ENCODE results near the gene C19orf44.
A peak's percentile ranks its signal among the peaks of the same experiment; 100 is the strongest.
"Not testable (repeated sequence)": the region's sequence is repeated elsewhere in the genome, so short reads cannot be mapped to it uniquely, and the experiment has no call there.

C19orf44 gene
- 0 to 7.2 (median 4.3) reads per million in 9 experiments for total RNA-seq

- DNase-seq = peak; percentile 94 to 95 (median 95)
- H3K4me1 Mint-ChIP-seq (ENCODE audit: low read depth in 2 of 2) = peaks cover 6 to 13% of the 10 kb centered on the region in 2 donors
- H3K27ac Mint-ChIP-seq = peak within 1 kb of the TSS; percentile 90 to 97
- no peaks in the 10 kb centered on the region for H3K27me3 Mint-ChIP-seq
- H3K4me3 Mint-ChIP-seq = peak within 1 kb of the TSS; percentile 83 to 97
- ATAC-seq (replicated peaks) = peak; percentile 98
- no peaks in the 10 kb centered on the region for H3K9me3 Mint-ChIP-seq
- H3K36me3 Mint-ChIP-seq (ENCODE audit: insufficient read depth) = peaks cover 9% of the 10 kb centered on the region
These were observed at the start of gene C19orf44, which contains the start of gene CALR3 for GRCh38 chr19:16495982-16496612. Gene C19orf44, plus strand, starts transcription at chr19:16496394. Its CDS starts 4,399 bp downstream, at chr19:16500793. Gene CALR3, minus strand, starts transcription at chr19:16496167. Its CDS starts 38 bp downstream, at chr19:16496129.

GRCh38 chr19:16446724-16447368 is 49.3 kb upstream of the C19orf44 start:
- peak overlapping the region; percentile 87 to 92 for H3K27ac Mint-ChIP-seq
- peaks cover 17% of the 10 kb centered on the region for H3K36me3 Mint-ChIP-seq (ENCODE audit: insufficient read depth)
- DNase-seq (peak; percentile 61 to 62 (median 61)), ATAC-seq (replicated peaks) (peak; percentile 79)
- H3K4me1 Mint-ChIP-seq (ENCODE audit: low read depth in 2 of 2) = peaks cover 62 to 66% of the 10 kb centered on the region in 2 donors
- peak overlapping the region; percentile 65 to 67 for H3K4me3 Mint-ChIP-seq
- H3K27me3 Mint-ChIP-seq = no peaks in the 10 kb centered on the region
- H3K9me3 Mint-ChIP-seq = peaks cover 3 to 6% of the 10 kb centered on the region in 2 donors

GRCh38 chr19:16448872-16449271 is 47.3 kb upstream of the C19orf44 start:
- peak overlapping the region; percentile 88 to 92 for H3K27ac Mint-ChIP-seq
- ATAC-seq (replicated peaks); DNase-seq; H3K9me3 Mint-ChIP-seq; H3K27me3 Mint-ChIP-seq: not testable (repeated sequence)
- H3K4me1 Mint-ChIP-seq (ENCODE audit: low read depth in 2 of 2) = peaks cover 58 to 70% of the 10 kb centered on the region in 2 donors
- H3K36me3 Mint-ChIP-seq (ENCODE audit: insufficient read depth) = peaks cover 16% of the 10 kb centered on the region
- peak overlapping the region; percentile 53 to 67 for H3K4me3 Mint-ChIP-seq

GRCh38 chr19:16449330-16449961 is 46.7 kb upstream of the C19orf44 start:
- no peaks in the 10 kb centered on the region for H3K27me3 Mint-ChIP-seq

GRCh38 chr19:16452325-16452724 is 43.9 kb upstream of the C19orf44 start:
- Mint-ChIP-seq H3K9me3 (peaks cover 3 to 6% of the 10 kb centered on the region in 2 donors), H3K4me1 (ENCODE audit: low read depth in 2 of 2) (peaks cover 52 to 65% of the 10 kb centered on the region in 2 donors), H3K27ac (peak overlapping the region in 1 of 2 donors; percentile 54), H3K27me3 (no peaks in the 10 kb centered on the region), H3K4me3 (no peak overlapping the region), H3K36me3 (ENCODE audit: insufficient read depth) (peaks cover 16% of the 10 kb centered on the region)
- ATAC-seq (replicated peaks) (no peak), DNase-seq (no peak)

More at GRCh38 chr19:16449330-16449961, 46.7 kb upstream of the C19orf44 start:
- Mint-ChIP-seq H3K27ac (peak overlapping the region; percentile 88 to 92), H3K4me3 (peak overlapping the region; percentile 53 to 67), H3K36me3 (ENCODE audit: insufficient read depth) (peaks cover 19% of the 10 kb centered on the region), H3K9me3 (peaks cover 3 to 6% of the 10 kb centered on the region in 2 donors), H3K4me1 (ENCODE audit: low read depth in 2 of 2) (peaks cover 59 to 70% of the 10 kb centered on the region in 2 donors)
- DNase-seq = peak; percentile 44 to 57 (median 47)
- ATAC-seq (replicated peaks) = peak; percentile 86

GRCh38 chr19:16454351-16454918 is 41.8 kb upstream of the C19orf44 start:
- Mint-ChIP-seq H3K27me3 (no peaks in the 10 kb centered on the region), H3K27ac (peak overlapping the region; percentile 83 to 91), H3K4me1 (ENCODE audit: low read depth in 2 of 2) (peaks cover 52 to 63% of the 10 kb centered on the region in 2 donors), H3K36me3 (ENCODE audit: insufficient read depth) (peaks cover 19% of the 10 kb centered on the region), H3K9me3 (peaks cover 3 to 5% of the 10 kb centered on the region in 2 donors), H3K4me3 (no peak overlapping the region)
- ATAC-seq (replicated peaks) (no peak), DNase-seq (no peak)

- DNase-seq (no peak), ATAC-seq (replicated peaks) (no peak)
- Mint-ChIP-seq H3K4me1 (ENCODE audit: low read depth in 2 of 2) (peaks cover 50 to 58% of the 10 kb centered on the region in 2 donors), H3K27ac (peak overlapping the region in 1 of 2 donors; percentile 95), H3K27me3 (no peaks in the 10 kb centered on the region), H3K9me3 (no peaks in the 10 kb centered on the region), H3K4me3 (no peak overlapping the region), H3K36me3 (ENCODE audit: insufficient read depth) (peaks cover 16% of the 10 kb centered on the region)
These were observed 40.7 kb upstream of the C19orf44 start for GRCh38 chr19:16455489-16455888.

GRCh38 chr19:16456652-16457194 is 39.5 kb upstream of the C19orf44 start:
- ATAC-seq (replicated peaks) (no peak), DNase-seq (no peak)
- H3K4me1 Mint-ChIP-seq (ENCODE audit: low read depth in 2 of 2) = peaks cover 49 to 51% of the 10 kb centered on the region in 2 donors
- peak overlapping the region; percentile 94 to 95 for H3K27ac Mint-ChIP-seq
- peak overlapping the region; percentile 41 to 53 for H3K4me3 Mint-ChIP-seq
- peaks cover 16% of the 10 kb centered on the region for H3K36me3 Mint-ChIP-seq (ENCODE audit: insufficient read depth)
- H3K9me3 Mint-ChIP-seq = no peaks in the 10 kb centered on the region
- H3K27me3 Mint-ChIP-seq = no peaks in the 10 kb centered on the region

GRCh38 chr19:16457195-16457953 is 38.8 kb upstream of the C19orf44 start:
- Mint-ChIP-seq H3K9me3 (no peaks in the 10 kb centered on the region), H3K36me3 (ENCODE audit: insufficient read depth) (peaks cover 17% of the 10 kb centered on the region), H3K4me1 (ENCODE audit: low read depth in 2 of 2) (peaks cover 54 to 56% of the 10 kb centered on the region in 2 donors), H3K27me3 (no peaks in the 10 kb centered on the region), H3K27ac (peak overlapping the region; percentile 94 to 95), H3K4me3 (peak overlapping the region; percentile 41 to 53)
- DNase-seq = no peak
- ATAC-seq (replicated peaks) = peak; percentile 10

- Mint-ChIP-seq H3K4me3 (no peak overlapping the region), H3K9me3 (no peaks in the 10 kb centered on the region), H3K27me3 (no peaks in the 10 kb centered on the region), H3K27ac (peak overlapping the region in 1 of 2 donors; percentile 95), H3K36me3 (ENCODE audit: insufficient read depth) (peaks cover 17% of the 10 kb centered on the region), H3K4me1 (ENCODE audit: low read depth in 2 of 2) (peaks cover 55 to 58% of the 10 kb centered on the region in 2 donors)
- no peak for ATAC-seq (replicated peaks)
- no peak for DNase-seq
These were observed 38.3 kb upstream of the C19orf44 start for GRCh38 chr19:16457954-16458331.

- ATAC-seq (replicated peaks) (no peak), DNase-seq (no peak)
- no peaks in the 10 kb centered on the region for H3K27me3 Mint-ChIP-seq
- H3K9me3 Mint-ChIP-seq = no peaks in the 10 kb centered on the region
- H3K27ac Mint-ChIP-seq = no peak overlapping the region
- peak overlapping the region in 1 of 2 donors; percentile 0 for H3K4me3 Mint-ChIP-seq
- H3K36me3 Mint-ChIP-seq (ENCODE audit: insufficient read depth) = peaks cover 14% of the 10 kb centered on the region
- peaks cover 58 to 65% of the 10 kb centered on the region in 2 donors for H3K4me1 Mint-ChIP-seq (ENCODE audit: low read depth in 2 of 2)
These were observed 37.5 kb upstream of the C19orf44 start for GRCh38 chr19:16458391-16459341.
